SK-N-SH (cell line): Measurements from ENCODE around the gene TAS2R19. TPM values are rescaled to one million over a fixed set of nuclear protein-coding genes. Genes with fewer than 3 reads are reported as not detected.

Source experiments
- CTCF ChIA-PET: fragments of 300-600, 350-600 bp; formaldehyde crosslinking; extraction: SDS; loops from one replicate; lab custom pipeline; 2021; lab: Yijun Ruan, JAX
- POLR2A ChIA-PET: fragments of 350-600 bp; sonication (Branson Sonifier 250); formaldehyde crosslinking; extraction: SDS; loops from one replicate; lab custom pipeline; 2020; ENCODE audit warnings: antibody characterized with exemption, inconsistent platforms; lab: Yijun Ruan, JAX
- DNase-seq: peaks from one replicate; pipeline ENCODE4 v3.0.0; 2012
- H2AFZ ChIP-seq: fragments of 200-600 bp; sonication (generic); 2 replicates; pipeline ENCODE4 v1.8.1; 2016; ENCODE audit warnings: antibody characterized with exemption, mild to moderate bottlenecking, low read depth
- H3F3A ChIP-seq: fragments of 200-600 bp; sonication (generic); replicated peaks from 2 replicates; pipeline ENCODE3; 2016; ENCODE audit warnings: antibody characterized with exemption, mild to moderate bottlenecking; ENCODE audit not compliant: insufficient read depth
- H3K27ac ChIP-seq, 2 experiments: fragments of 200-500 bp in 1 of 2; fragments of 200-600 bp in 1 of 2; sonication (Bioruptor generic) in 1 of 2; sonication (generic), shearing (Covaris generic) in 1 of 2; 2 replicates each; pipeline versions ENCODE4 v1.5.1 to v1.6.1; 2014 to 2016; ENCODE audit warnings: low read depth in 2 of 2, inconsistent platforms in 1 of 2, low read length in 1 of 2, mild to moderate bottlenecking in 1 of 2, mixed read lengths in 1 of 2
- H3K27me3 ChIP-seq: fragments of 200-600 bp; sonication (generic), shearing (Covaris generic); 2 replicates; pipeline ENCODE4 v1.6.1; 2016; ENCODE audit warnings: mixed run types; ENCODE audit not compliant: insufficient read depth
- H3K36me3 ChIP-seq, 2 experiments: fragments of 200-500 bp in 1 of 2; fragments of 200-600 bp in 1 of 2; sonication (Bioruptor generic) in 1 of 2; sonication (generic) in 1 of 2; replicated peaks in 1 of 2; 2 replicates each; pipeline versions ENCODE3 to v1.5.1; 2014 to 2016; ENCODE audit warnings: low read length in 1 of 2, mild to moderate bottlenecking in 1 of 2; ENCODE audit not compliant: insufficient read depth in 2 of 2, control insufficient read depth in 1 of 2
- H3K4me1 ChIP-seq, 2 experiments: fragments of 200-500 bp in 1 of 2; fragments of 200-600 bp in 1 of 2; sonication (Bioruptor generic) in 1 of 2; sonication (generic), shearing (Covaris generic) in 1 of 2; 2 replicates each; pipeline versions ENCODE4 v1.5.1 to v1.6.1; 2014 to 2016; ENCODE audit warnings: low read depth in 1 of 2, low read length in 1 of 2, mixed run types in 1 of 2; ENCODE audit not compliant: insufficient read depth in 2 of 2, control insufficient read depth in 1 of 2
- H3K4me2 ChIP-seq: fragments of 200-600 bp; sonication (generic), shearing (Covaris generic); 2 replicates; pipeline ENCODE4 v1.6.1; 2017; ENCODE audit warnings: mixed run types
- H3K4me3 ChIP-seq, 2 experiments: fragments of 200-500 bp in 1 of 2; fragments of 200-600 bp in 1 of 2; sonication (Bioruptor generic) in 1 of 2; sonication (generic), shearing (Covaris generic) in 1 of 2; 2 replicates each; pipeline versions ENCODE4 v1.5.1 to v1.8.1; 2014 to 2016; ENCODE audit warnings: low read depth in 2 of 2, inconsistent platforms in 1 of 2, low read length in 1 of 2, mild to moderate bottlenecking in 1 of 2, mixed read lengths in 1 of 2, moderate library complexity in 1 of 2
- H3K79me2 ChIP-seq: fragments of 200-600 bp; sonication (generic); 2 replicates; pipeline ENCODE4 v1.8.1; 2017; ENCODE audit warnings: mild to moderate bottlenecking; ENCODE audit not compliant: insufficient read depth
- H3K9ac ChIP-seq: fragments of 200-600 bp; sonication (generic); 2 replicates; pipeline ENCODE4 v1.6.1; 2017; ENCODE audit warnings: mixed run types
- H3K9me2 ChIP-seq: fragments of 200-600 bp; sonication (generic); 2 replicates; pipeline ENCODE4 v1.6.1; 2017; ENCODE audit warnings: mixed run types
- H3K9me3 ChIP-seq: fragments of 200-600 bp; sonication (generic); 2 replicates; pipeline ENCODE4 v1.6.1; 2017; ENCODE audit warnings: mixed run types, mild to moderate bottlenecking, moderate library complexity
- H4K20me1 ChIP-seq: fragments of 200-600 bp; sonication (generic); 2 replicates; pipeline ENCODE4 v1.6.1; 2017; ENCODE audit warnings: mild to moderate bottlenecking, mixed run types; ENCODE audit not compliant: insufficient read depth
- FOSL2 ChIP-seq: IDR thresholded peaks from 2 replicates; pipeline ENCODE4 v1.4.0; 2012; ENCODE audit warnings: low read depth, mild to moderate bottlenecking, moderate library complexity, borderline replicate concordance
- FOXJ3 ChIP-seq: sonication (generic); formaldehyde crosslinking; IDR thresholded peaks from 2 replicates; pipeline ENCODE4 v1.5.1; 2020; ENCODE audit warnings: mild to moderate bottlenecking, missing genetic modification reagents
- GATA2 ChIP-seq: sonication (generic); formaldehyde crosslinking; IDR thresholded peaks from 2 replicates; pipeline ENCODE4 v1.5.0; 2020; ENCODE audit warnings: mild to moderate bottlenecking, missing genetic modification reagents
- MAX ChIP-seq: IDR thresholded peaks from 2 replicates; pipeline ENCODE4 v1.4.0; 2012; ENCODE audit warnings: low read depth
- MEF2A ChIP-seq: IDR thresholded peaks from 2 replicates; pipeline ENCODE4 v1.4.0; 2012; ENCODE audit warnings: low read depth, borderline replicate concordance
- POLR2AphosphoS5 ChIP-seq: IDR thresholded peaks from 2 replicates; pipeline ENCODE4 v1.6.1; 2012; ENCODE audit warnings: low read depth, low read length
- RAD21 ChIP-seq: IDR thresholded peaks from 2 replicates; pipeline ENCODE4 v1.6.1; 2012; ENCODE audit warnings: mild to moderate bottlenecking, low read length
- RCOR1 ChIP-seq: fragments of 150-350 bp; IDR thresholded peaks from 2 replicates; pipeline ENCODE4 v1.6.1; 2017; ENCODE audit warnings: antibody characterized with exemption, low read length
- TAF1 ChIP-seq: IDR thresholded peaks from 2 replicates; pipeline ENCODE4 v1.6.1; 2012; ENCODE audit warnings: low read depth, mild to moderate bottlenecking, low read length, moderate library complexity, borderline replicate concordance
- USF1 ChIP-seq: IDR thresholded peaks from 2 replicates; pipeline ENCODE4 v1.4.0; 2012; ENCODE audit warnings: low read depth, borderline replicate concordance
- YY1 ChIP-seq: IDR thresholded peaks from 2 replicates; pipeline ENCODE4 v1.4.0; 2012; ENCODE audit warnings: low read depth, mild to moderate bottlenecking
- ZBTB33 ChIP-seq: IDR thresholded peaks from 2 replicates; pipeline ENCODE4 v1.4.0; 2012; ENCODE audit warnings: low read depth, borderline replicate concordance
- WGBS: methylation state at CpG from one replicate; pipeline ENCODE4 v1.1.6; 2017; ENCODE audit warnings: low lambda C conversion rate; 5-methylcytosine and 5-hydroxymethylcytosine counted together
- polyA plus RNA-seq, 3 experiments: library from polyadenylated mRNA; depleted of rRNA; stranded (reverse); fragments of >200 nt; gene quantifications; 2 replicates each; pipeline ENCODE4 v1.2.3, GENCODE V29; 2012

The TAS2R19 gene
- polyA plus RNA-seq, 1 of the 3 experiments (the other 2 are of a cell fraction) = 0.15 TPM

- POLR2A ChIA-PET = no interaction called here
- CTCF ChIA-PET = no interaction called here
- WGBS = 90% methylated on average over 2 of the region's 2 CpGs
Measured at GRCh38 chr12:11023387-11023786, 967 bp upstream of the TAS2R19 start.

GRCh38 chr12:11016937-11017336 lies 5.5 kb downstream of the TAS2R19 start:
- no peak for DNase-seq
- Histone ChIP-seq H3K27me3 (no peaks in the 10 kb centered on the region), H3K36me3 (peaks cover 4 to 9% of the 10 kb centered on the region in 2 experiments), H3K4me1 (no peaks in the 10 kb centered on the region; a peak in 1 of 4 replicates), H3K4me3 (no peak overlapping the region), H3K9ac (no peak overlapping the region), H3F3A (no peaks in the 10 kb centered on the region), H2AFZ (no peak overlapping the region), H3K79me2 (peaks cover 6% of the 10 kb centered on the region; the same call in 1 of the 2 replicates), H3K4me2 (no peak overlapping the region), H3K9me2 (no peaks in the 10 kb centered on the region), H3K9me3 (no peaks in the 10 kb centered on the region), H4K20me1 (no peaks in the 10 kb centered on the region), H3K27ac (no peak overlapping the region; a peak in 1 of 4 replicates)
- POLR2A ChIA-PET = no interaction called here
- WGBS = 95% methylated on average over 1 of the region's 1 CpG
- TF ChIP-seq MEF2A = no peak
- no peak for TF ChIP-seq FOSL2
- no peak for TF ChIP-seq USF1
- TF ChIP-seq RCOR1 = no peak
- TF ChIP-seq GATA2 (CRISPR knock-in tag) = no peak
- TF ChIP-seq MAX = no peak
- no peak for TF ChIP-seq RAD21
- CTCF ChIA-PET = no interaction called here

More at GRCh38 chr12:11023387-11023786, 967 bp upstream of the TAS2R19 start:
- Histone ChIP-seq H3K9me3 (peaks cover 4% of the 10 kb centered on the region; the same call in 1 of the 2 replicates), H3K9me2 (no peaks in the 10 kb centered on the region), H3K79me2 (no peaks in the 10 kb centered on the region), H3K27me3 (no peaks in the 10 kb centered on the region), H3F3A (no peaks in the 10 kb centered on the region), H3K4me2 (no peak overlapping the region), H3K4me1 (no peaks in the 10 kb centered on the region), H3K4me3 (no peak overlapping the region), H3K27ac (no peak overlapping the region), H2AFZ (no peak overlapping the region), H4K20me1 (no peaks in the 10 kb centered on the region), H3K36me3 (peaks cover 15 to 20% of the 10 kb centered on the region in 2 experiments), H3K9ac (no peak overlapping the region)
- DNase-seq = no peak
- no peak for TF ChIP-seq YY1
- TF ChIP-seq FOXJ3 = no peak
- TF ChIP-seq TAF1 = no peak
- no peak for TF ChIP-seq ZBTB33
- TF ChIP-seq POLR2AphosphoS5 = no peak
